Activated CD4-positive, alpha-beta T cell treated with anti-CD3 and anti-CD28 coated beads for 1 hour (primary cell): ENCODE measurements around the gene TMIGD1.
"Not testable (repeated sequence)": the region's sequence is repeated elsewhere in the genome, so short reads cannot be mapped to it uniquely, and the experiment has no call there.

Source experiments
- DNase-seq: peaks from one replicate; pipeline ENCODE4 v3.0.0-alpha.2; 2020

TMIGD1 gene

GRCh38 chr17:30358055-30358760 lies 24.4 kb upstream of the TMIGD1 start:
- DNase-seq = no peak

DNA sequence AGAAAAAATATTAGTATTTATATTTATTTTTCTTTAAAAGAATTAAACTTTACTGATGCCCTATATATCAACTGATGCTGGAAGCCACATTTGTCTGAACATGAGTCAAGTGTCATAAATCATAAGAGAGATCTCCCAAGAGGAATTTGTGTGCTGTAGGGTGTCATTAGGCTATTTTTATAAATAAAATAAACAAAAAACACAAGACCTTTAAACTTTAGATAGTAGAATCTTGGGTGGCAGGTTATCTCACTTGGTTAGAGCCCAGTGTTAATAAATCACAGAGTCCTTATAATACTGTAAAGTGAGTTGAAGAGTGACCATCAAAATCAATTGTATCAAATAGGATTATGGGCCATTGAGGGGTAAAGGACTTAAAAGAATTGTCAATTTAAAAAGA lies 23.6 kb upstream of the TMIGD1 start:
- DNase-seq = no peak

DNA sequence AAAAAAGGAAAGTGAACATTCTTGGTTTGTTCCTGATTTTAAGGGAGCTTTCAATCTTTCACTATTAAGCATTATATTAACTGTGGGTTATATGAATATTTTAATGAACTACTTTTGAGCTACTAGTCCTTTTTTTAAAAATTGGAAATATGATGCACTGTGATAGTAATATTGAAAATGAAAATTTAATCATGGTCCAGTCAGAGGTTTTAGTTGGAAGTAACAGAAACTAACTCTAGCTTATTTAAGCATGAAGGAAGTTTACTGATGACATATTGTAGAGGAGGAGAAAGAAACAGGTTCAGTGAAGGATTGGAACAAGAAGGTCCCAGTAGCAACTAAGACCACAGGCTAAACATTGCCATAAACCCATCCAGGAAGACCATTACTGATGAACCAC lies 20.8 kb upstream of the TMIGD1 start:
- no peak for DNase-seq

- DNase-seq = no peak
These were observed 18.5 kb upstream of the TMIGD1 start for GRCh38 chr17:30352240-30352814.

GRCh38 chr17:30351735-30352134 lies 17.9 kb upstream of the TMIGD1 start:
- no peak for DNase-seq

DNA sequence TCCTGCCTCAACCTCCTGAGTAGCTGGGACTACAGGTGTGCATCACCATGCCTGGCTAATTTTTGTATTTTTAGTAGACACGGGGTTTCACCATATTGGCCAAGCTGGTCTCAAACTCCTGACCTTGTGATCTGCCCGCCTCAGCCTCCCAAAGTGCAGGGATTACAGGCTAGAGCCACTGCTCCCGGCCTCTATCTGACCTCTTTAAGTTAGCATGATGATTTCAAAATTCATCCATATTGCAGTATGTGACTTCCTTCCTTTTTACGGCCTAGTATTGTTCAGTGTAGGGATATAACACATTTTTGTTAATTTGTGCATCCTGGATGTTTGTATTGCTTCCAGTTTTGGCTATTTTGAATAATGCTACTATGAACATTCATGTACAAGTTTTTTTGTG lies 17.4 kb upstream of the TMIGD1 start:
- not testable (repeated sequence) for DNase-seq

DNA sequence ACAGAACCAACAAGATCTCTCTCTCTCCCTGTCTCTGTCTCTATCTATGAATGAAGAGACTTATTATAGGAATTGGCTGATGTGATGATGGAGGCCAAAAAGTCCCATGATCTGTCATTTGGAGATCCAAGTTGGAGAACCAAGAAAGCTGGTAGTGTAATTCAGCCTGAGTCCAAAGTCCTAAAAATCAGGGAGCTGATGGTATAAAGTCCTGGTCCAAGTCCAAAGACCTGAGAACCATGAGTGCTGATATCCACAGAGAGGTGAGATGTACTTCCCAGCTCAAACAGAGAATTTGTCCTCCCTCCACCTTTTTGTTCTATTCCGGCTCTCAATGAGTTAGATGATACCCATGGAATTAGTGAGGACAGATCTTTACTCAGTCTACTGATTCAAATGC lies 15.4 kb upstream of the TMIGD1 start:
- DNase-seq = no peak

DNA sequence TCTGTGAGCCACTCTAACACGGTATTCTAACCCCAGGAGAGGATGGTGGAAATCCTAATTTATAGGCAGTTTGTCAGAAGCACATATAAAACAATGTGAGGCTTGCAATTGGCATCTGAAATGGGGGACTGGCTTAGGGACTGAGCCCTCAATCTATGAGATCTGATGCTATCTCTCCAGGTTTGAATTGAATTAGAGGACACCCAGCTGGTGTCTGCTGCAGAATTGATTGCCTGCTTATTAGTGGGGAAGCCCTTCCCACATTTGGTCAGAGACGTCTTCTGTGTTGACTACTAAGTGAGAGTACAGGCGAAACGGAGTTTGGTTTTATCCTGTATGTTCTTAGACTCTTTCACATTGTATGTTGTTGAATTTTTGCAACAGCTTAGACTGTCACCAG lies 13.6 kb upstream of the TMIGD1 start:
- no peak for DNase-seq

GRCh38 chr17:30346221-30346795 lies 12.5 kb upstream of the TMIGD1 start:
- DNase-seq = no peak

DNA sequence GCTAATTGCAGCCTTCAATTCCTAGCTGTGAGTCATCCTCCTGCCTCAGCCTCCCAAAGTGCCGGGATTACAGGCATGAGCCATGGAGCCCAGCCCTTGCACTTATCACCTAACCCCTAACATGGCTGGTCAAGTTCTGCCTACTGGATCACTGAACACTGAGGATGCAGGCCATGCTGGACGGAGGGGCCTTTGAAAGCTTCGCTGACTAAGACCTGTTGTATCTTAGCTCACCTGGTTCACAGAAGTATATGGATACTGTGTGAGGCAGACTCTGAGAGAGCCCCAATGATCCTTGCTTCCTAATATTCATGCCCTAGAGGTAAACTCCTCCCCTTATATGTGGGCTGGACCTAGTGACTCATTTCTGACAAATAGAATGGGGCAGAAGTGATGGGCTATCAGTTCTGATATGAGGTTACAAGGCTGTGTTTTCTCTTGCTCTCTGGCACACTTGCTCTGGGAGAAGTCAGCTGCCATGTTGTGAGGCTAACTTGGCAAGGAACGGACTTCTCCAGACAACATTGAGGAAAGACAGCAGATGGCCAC lies 11.7 kb upstream of the TMIGD1 start:
- DNase-seq = no peak

GRCh38 chr17:30345089-30345433 lies 11.2 kb upstream of the TMIGD1 start:
- DNase-seq = no peak

GRCh38 chr17:30344283-30345088 lies 10.6 kb upstream of the TMIGD1 start:
- DNase-seq = no peak

- no peak for DNase-seq
These were observed 9.9 kb upstream of the TMIGD1 start for GRCh38 chr17:30343796-30344195.

DNA sequence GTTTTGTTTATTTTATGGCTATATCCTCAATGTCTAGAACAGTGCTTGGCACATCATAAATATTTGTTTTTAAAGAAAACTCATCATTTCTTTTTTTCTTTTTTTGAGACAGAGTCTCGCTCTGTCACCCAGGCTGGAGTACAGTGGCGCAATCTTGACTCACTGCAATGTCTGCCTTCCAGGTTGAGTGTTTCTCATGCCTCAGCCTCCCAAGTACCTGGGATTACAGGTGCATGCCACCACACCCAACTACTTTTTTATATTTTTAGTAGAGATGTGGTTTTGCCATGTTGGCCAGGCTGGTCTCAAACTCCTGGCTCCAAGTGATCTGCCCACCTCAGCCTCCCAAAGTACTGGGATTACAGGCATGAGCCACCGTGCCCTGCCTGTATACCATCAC lies 9.4 kb upstream of the TMIGD1 start:
- not testable (repeated sequence) for DNase-seq

- DNase-seq = no peak
These were observed 7.9 kb upstream of the TMIGD1 start for GRCh38 chr17:30341703-30342249.

GRCh38 chr17:30340801-30341356 lies 7.0 kb upstream of the TMIGD1 start:
- DNase-seq = no peak

GRCh38 chr17:30339086-30339485 lies 5.2 kb upstream of the TMIGD1 start:
- no peak for DNase-seq

- no peak for DNase-seq
These were observed 3.6 kb upstream of the TMIGD1 start for GRCh38 chr17:30337393-30337999.

GRCh38 chr17:30336369-30337171 lies 2.7 kb upstream of the TMIGD1 start:
- peak; percentile 21 for DNase-seq

DNA sequence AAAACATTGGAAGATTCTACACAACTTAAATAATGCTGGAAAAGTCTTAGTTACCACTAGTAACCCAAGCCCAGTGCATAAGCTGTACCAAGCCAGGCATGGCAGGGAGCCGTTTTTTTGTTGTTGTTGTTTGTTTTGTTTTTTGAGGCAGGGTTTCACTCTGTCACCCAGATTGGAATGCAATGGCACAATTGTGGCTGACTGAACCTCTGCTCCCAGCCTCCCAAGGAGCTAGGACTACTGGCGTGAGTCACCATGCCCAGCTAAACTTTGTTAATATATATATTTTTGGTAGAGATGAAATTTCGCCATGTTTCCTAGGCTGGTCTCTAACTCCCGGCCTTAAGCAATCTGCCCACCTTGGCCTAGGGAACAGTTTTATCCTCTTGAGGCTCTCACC lies 564 bp upstream of the TMIGD1 start:
- no peak for DNase-seq

GRCh38 chr17:30332057-30332542 lies 1.8 kb downstream of the TMIGD1 start:
- DNase-seq = peak; percentile 36
